SU-DHL-6 (cell line): ENCODE data around the gene CCDC92B.

Experiments
- CTCF ChIP-seq: fragments of 200-600 bp; sonication (generic); IDR thresholded peaks from one replicate; pipeline ENCODE4 v1.5.1; 2017; ENCODE audit warnings: antibody characterized with exemption, mild to moderate bottlenecking, low read length, moderate library complexity; ENCODE audit not compliant: insufficient read depth, poor library complexity, severe bottlenecking
- EZH2phosphoT487 ChIP-seq: fragments of 200-600 bp; sonication (generic), shearing (Covaris generic); conservative IDR thresholded peaks from 2 replicates; pipeline ENCODE4 v1.6.1; 2018; ENCODE audit warnings: mild to moderate bottlenecking, antibody characterized with exemption, low read length, moderate library complexity, mixed read lengths

- TF ChIP-seq CTCF: no peak
- no peak for TF ChIP-seq EZH2phosphoT487
These were observed 20.7 kb upstream of the CCDC92B start for GRCh38 chr17:2770129-2770528.
